VCaP (cell line): ENCODE results near the gene CKS1B.

Experiments used
- H3K27ac ChIP-seq: fragments of 450-650 bp; 2 replicates; pipeline ENCODE4 v1.5.1; 2017
- CTCF ChIP-seq: fragments of 450-650 bp; conservative IDR thresholded peaks from 2 replicates; pipeline ENCODE4 v1.5.1; 2017; ENCODE audit warnings: mild to moderate bottlenecking, moderate library complexity

The CKS1B gene

GRCh38 chr1:155011437-155012025 lies 37.0 kb downstream of the CKS1B start:
- no peak for TF ChIP-seq CTCF
- peak overlapping the region; percentile 100 for H3K27ac ChIP-seq

- TF ChIP-seq CTCF, result no peak
- H3K27ac ChIP-seq, result peak overlapping the region; percentile 100
Observed at GRCh38 chr1:155012026-155012546, 37.6 kb downstream of the CKS1B start.

GRCh38 chr1:155012776-155013602 lies 38.5 kb downstream of the CKS1B start:
- no peak for TF ChIP-seq CTCF
- peak overlapping the region; percentile 100 for H3K27ac ChIP-seq

GRCh38 chr1:155013632-155014031 lies 39.2 kb downstream of the CKS1B start:
- TF ChIP-seq CTCF, result no peak
- H3K27ac ChIP-seq, result peak overlapping the region; percentile 100

GRCh38 chr1:155014709-155015508 lies 40.4 kb downstream of the CKS1B start:
- no peak for TF ChIP-seq CTCF
- peak overlapping the region; percentile 81 for H3K27ac ChIP-seq

GRCh38 chr1:155015527-155016230 lies 41.2 kb downstream of the CKS1B start:
- peak overlapping the region; percentile 81 for H3K27ac ChIP-seq
- TF ChIP-seq CTCF, result no peak
